ENCODE measurements around the gene AKAP6.

Gene AKAP6

GRCh38 chr14:32667287-32667686 is 338.2 kb downstream of the AKAP6 start:
- no peak for DNase-seq (ENCODE audit: low read depth)

- no peak for DNase-seq (ENCODE audit: low read depth)
Measured at GRCh38 chr14:32667791-32668190, 338.7 kb downstream of the AKAP6 start.

GRCh38 chr14:32669391-32669790 is 340.3 kb downstream of the AKAP6 start:
- no peak for DNase-seq (ENCODE audit: low read depth)

- no peak for DNase-seq (ENCODE audit: low read depth)
Measured at GRCh38 chr14:32675433-32675832, 346.3 kb downstream of the AKAP6 start.

GRCh38 chr14:32677129-32677780 is 348.2 kb downstream of the AKAP6 start:
- no peak for DNase-seq (ENCODE audit: low read depth)

GRCh38 chr14:32678088-32678487 is 349.0 kb downstream of the AKAP6 start:
- DNase-seq (ENCODE audit: low read depth), result no peak

- DNase-seq (ENCODE audit: low read depth), result no peak
Measured at GRCh38 chr14:32679927-32680612, 351.0 kb downstream of the AKAP6 start.

- no peak for DNase-seq (ENCODE audit: low read depth)
Measured at GRCh38 chr14:32681598-32681997, 352.5 kb downstream of the AKAP6 start.

GRCh38 chr14:32682214-32682613 is 353.1 kb downstream of the AKAP6 start:
- no peak for DNase-seq (ENCODE audit: low read depth)

GRCh38 chr14:32683679-32684078 is 354.6 kb downstream of the AKAP6 start:
- no peak for DNase-seq (ENCODE audit: low read depth)

- no peak for DNase-seq (ENCODE audit: low read depth)
Measured at GRCh38 chr14:32688941-32689340, 359.8 kb downstream of the AKAP6 start.

GRCh38 chr14:32692441-32692840 is 363.3 kb downstream of the AKAP6 start:
- no peak for DNase-seq (ENCODE audit: low read depth)

- DNase-seq (ENCODE audit: low read depth), result no peak
Measured at GRCh38 chr14:32693114-32693513, 364.0 kb downstream of the AKAP6 start.

GRCh38 chr14:32694795-32695449 is 365.8 kb downstream of the AKAP6 start:
- DNase-seq (ENCODE audit: low read depth), result no peak

GRCh38 chr14:32696325-32697091 is 367.4 kb downstream of the AKAP6 start:
- no peak for DNase-seq (ENCODE audit: low read depth)

- DNase-seq (ENCODE audit: low read depth), result no peak
Measured at GRCh38 chr14:32697114-32697513, 368.0 kb downstream of the AKAP6 start.

- DNase-seq (ENCODE audit: low read depth), result no peak
Measured at GRCh38 chr14:32697704-32698103, 368.6 kb downstream of the AKAP6 start.

GRCh38 chr14:32698831-32699230 is 369.7 kb downstream of the AKAP6 start:
- DNase-seq (ENCODE audit: low read depth), result no peak

- no peak for DNase-seq (ENCODE audit: low read depth)
Measured at GRCh38 chr14:32701475-32701874, 372.4 kb downstream of the AKAP6 start.

GRCh38 chr14:32702088-32702487 is 373.0 kb downstream of the AKAP6 start:
- DNase-seq (ENCODE audit: low read depth), result no peak

GRCh38 chr14:32702562-32702961 is 373.5 kb downstream of the AKAP6 start:
- DNase-seq (ENCODE audit: low read depth), result no peak

- no peak for DNase-seq (ENCODE audit: low read depth)
Measured at GRCh38 chr14:32703183-32703621, 374.1 kb downstream of the AKAP6 start.

All from stimulated activated CD4-positive, alpha-beta T cell treated with anti-CD3 and anti-CD28 coated beads, Interleukin-2, amount 100 ng/mL, for 4 hours (primary cell).